OCI-LY3 (cell line): ENCODE data around the gene DDX51.

Experiments used
- CTCF ChIP-seq: fragments of 200-600, 300-600 bp; sonication (generic); IDR thresholded peaks from 2 replicates; pipeline ENCODE4 v1.5.1; 2014; ENCODE audit warnings: antibody characterized with exemption, low read length, low read depth
- EZH2phosphoT487 ChIP-seq: fragments of 200-600 bp; shearing (Covaris generic); IDR thresholded peaks from 2 replicates; pipeline ENCODE4 v1.6.1; 2018; ENCODE audit warnings: antibody characterized with exemption, mixed run types, low read depth

- no peak for TF ChIP-seq CTCF
- TF ChIP-seq EZH2phosphoT487: no peak
Measured at GRCh38 chr12:132142679-132143335, 1.3 kb downstream of the DDX51 start.
